HG03095 (cell line): ENCODE results near the gene GSTM4.
"Not testable (repeated sequence)": the region's sequence is repeated elsewhere in the genome, so short reads cannot be mapped to it uniquely, and the experiment has no call there.

ENCODE experiments used
- ATAC-seq: cut with Tn5 transposase; IDR thresholded peaks from one replicate; pipeline ENCODE4 v1.9.1; 2021; ENCODE audit warnings: moderate library complexity; ENCODE audit not compliant: unreplicated experiment

Gene GSTM4

GRCh38 chr1:109637446-109637845 lies 18.5 kb upstream of the GSTM4 start:
- ATAC-seq = no peak

- no peak for ATAC-seq
These were observed 16.6 kb upstream of the GSTM4 start for GRCh38 chr1:109639063-109639840.

GRCh38 chr1:109639841-109640184 lies 16.1 kb upstream of the GSTM4 start:
- no peak for ATAC-seq

GRCh38 chr1:109640285-109640865 lies 15.5 kb upstream of the GSTM4 start:
- ATAC-seq = peak; percentile 61

GRCh38 chr1:109641078-109641740 lies 14.7 kb upstream of the GSTM4 start:
- ATAC-seq = no peak

- no peak for ATAC-seq
These were observed 14.0 kb upstream of the GSTM4 start for GRCh38 chr1:109641861-109642260.

GRCh38 chr1:109642626-109643025 lies 13.3 kb upstream of the GSTM4 start:
- no peak for ATAC-seq

GRCh38 chr1:109643385-109644230 lies 12.3 kb upstream of the GSTM4 start:
- peak; percentile 72 for ATAC-seq

GRCh38 chr1:109644670-109645069 lies 11.2 kb upstream of the GSTM4 start:
- ATAC-seq = no peak

- no peak for ATAC-seq
These were observed 6.4 kb upstream of the GSTM4 start for GRCh38 chr1:109649491-109649914.

- no peak for ATAC-seq
These were observed 5.3 kb upstream of the GSTM4 start for GRCh38 chr1:109650609-109651008.

GRCh38 chr1:109652402-109652801 lies 3.5 kb upstream of the GSTM4 start:
- no peak for ATAC-seq

- no peak for ATAC-seq
These were observed 2.6 kb upstream of the GSTM4 start for GRCh38 chr1:109653306-109653705.

- ATAC-seq = no peak
These were observed 1.4 kb upstream of the GSTM4 start for GRCh38 chr1:109654519-109654918.

GRCh38 chr1:109657395-109657794 lies 1.5 kb downstream of the GSTM4 start:
- ATAC-seq = no peak

- no peak for ATAC-seq
These were observed 2.1 kb downstream of the GSTM4 start for GRCh38 chr1:109657970-109658369.

GRCh38 chr1:109658533-109659042 lies 2.7 kb downstream of the GSTM4 start:
- ATAC-seq = no peak

- ATAC-seq = no peak
These were observed 3.2 kb downstream of the GSTM4 start for GRCh38 chr1:109659145-109659544.

- ATAC-seq = no peak
These were observed 4.2 kb downstream of the GSTM4 start for GRCh38 chr1:109659997-109660690.

GRCh38 chr1:109660691-109661026 lies 4.8 kb downstream of the GSTM4 start:
- ATAC-seq = not testable (repeated sequence)

GRCh38 chr1:109661391-109661790 lies 5.5 kb downstream of the GSTM4 start:
- no peak for ATAC-seq
